AG04449 (cell line): Measurements from ENCODE around the gene MPPED2.

Source experiments
- CTCF ChIA-PET: fragments of 350-600 bp; formaldehyde crosslinking; extraction: SDS; loops from one replicate; lab custom pipeline; 2021; ENCODE audit warnings: antibody characterized with exemption; lab: Yijun Ruan, JAX
- POLR2A ChIA-PET: fragments of 400-600, 350-600 bp; formaldehyde crosslinking; extraction: SDS; loops from one replicate; lab custom pipeline; 2020; ENCODE audit warnings: antibody characterized with exemption, inconsistent platforms; lab: Yijun Ruan, JAX
- DNase-seq: peaks from one replicate; pipeline ENCODE4 v3.0.0-alpha.2; 2010; ENCODE audit warnings: low read depth, low spot score
- H3K4me3 ChIP-seq: 2 replicates; pipeline ENCODE4 v1.5.1; 2011; ENCODE audit warnings: low read depth, mild to moderate bottlenecking, control low read depth, low read length
- TF ChIP-seq, protein P1 (sequence below): IDR thresholded peaks from one replicate; pipeline ENCODE4 v1.5.1; 2011; ENCODE audit warnings: mild to moderate bottlenecking, moderate library complexity, low read length, control low read depth, inconsistent platforms; ENCODE audit not compliant: insufficient read depth; ENCODE audit errors: missing control alignments

Gene MPPED2

GRCh38 chr11:30451167-30451566 is 135.0 kb downstream of the MPPED2 start:
- TF ChIP-seq, protein P1, sequence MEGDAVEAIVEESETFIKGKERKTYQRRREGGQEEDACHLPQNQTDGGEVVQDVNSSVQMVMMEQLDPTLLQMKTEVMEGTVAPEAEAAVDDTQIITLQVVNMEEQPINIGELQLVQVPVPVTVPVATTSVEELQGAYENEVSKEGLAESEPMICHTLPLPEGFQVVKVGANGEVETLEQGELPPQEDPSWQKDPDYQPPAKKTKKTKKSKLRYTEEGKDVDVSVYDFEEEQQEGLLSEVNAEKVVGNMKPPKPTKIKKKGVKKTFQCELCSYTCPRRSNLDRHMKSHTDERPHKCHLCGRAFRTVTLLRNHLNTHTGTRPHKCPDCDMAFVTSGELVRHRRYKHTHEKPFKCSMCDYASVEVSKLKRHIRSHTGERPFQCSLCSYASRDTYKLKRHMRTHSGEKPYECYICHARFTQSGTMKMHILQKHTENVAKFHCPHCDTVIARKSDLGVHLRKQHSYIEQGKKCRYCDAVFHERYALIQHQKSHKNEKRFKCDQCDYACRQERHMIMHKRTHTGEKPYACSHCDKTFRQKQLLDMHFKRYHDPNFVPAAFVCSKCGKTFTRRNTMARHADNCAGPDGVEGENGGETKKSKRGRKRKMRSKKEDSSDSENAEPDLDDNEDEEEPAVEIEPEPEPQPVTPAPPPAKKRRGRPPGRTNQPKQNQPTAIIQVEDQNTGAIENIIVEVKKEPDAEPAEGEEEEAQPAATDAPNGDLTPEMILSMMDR: no peak
- DNase-seq: no peak
- ChIA-PET CTCF (interaction anchor here (0.8 kb wide), 1 partner anchor 10 kb away, joined by 3 read pairs; no protein-coding TSS in a partner anchor), POLR2A (no interaction called here)
- no peak overlapping the region for H3K4me3 ChIP-seq

DNA sequence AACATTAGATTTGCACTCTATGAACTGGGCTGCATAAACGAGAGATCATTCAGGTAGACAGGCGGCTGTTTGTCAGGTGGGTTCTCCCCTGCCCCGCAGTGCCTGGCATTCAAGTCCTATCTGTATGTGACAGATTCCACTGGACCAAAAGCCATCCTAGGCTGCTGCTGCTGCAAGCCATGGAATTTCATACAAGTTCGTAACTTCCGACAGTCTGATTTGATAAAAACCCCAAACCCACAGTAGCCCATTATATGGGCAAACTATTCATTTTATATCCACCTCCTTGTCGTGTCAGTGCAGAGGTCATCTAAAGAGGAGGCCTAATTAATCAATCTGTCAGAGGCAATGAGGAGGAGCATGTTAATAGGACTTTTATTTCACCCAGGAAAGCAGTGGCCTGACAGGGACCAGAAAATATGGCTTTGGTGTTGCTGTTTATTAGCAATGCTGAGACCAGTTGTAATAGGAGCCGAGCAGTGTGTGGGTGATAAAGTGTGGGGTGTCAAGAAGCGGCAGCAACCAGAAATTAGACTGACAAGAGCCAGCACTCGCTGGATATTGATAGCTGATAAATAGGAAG is 139.0 kb downstream of the MPPED2 start:
- POLR2A ChIA-PET: no interaction called here
- no peak overlapping the region for H3K4me3 ChIP-seq
- TF ChIP-seq, protein P1: no peak
- no peak for DNase-seq
- CTCF ChIA-PET: no interaction called here

- POLR2A ChIA-PET: no interaction called here
These were observed 139.6 kb downstream of the MPPED2 start for GRCh38 chr11:30446520-30446919.

GRCh38 chr11:30445056-30445455 is 141.1 kb downstream of the MPPED2 start:
- no peak overlapping the region for H3K4me3 ChIP-seq
- POLR2A ChIA-PET: no interaction called here
- no peak for DNase-seq
- TF ChIP-seq, protein P1: no peak
- CTCF ChIA-PET: no interaction called here

More at GRCh38 chr11:30446520-30446919, 139.6 kb downstream of the MPPED2 start:
- no peak overlapping the region for H3K4me3 ChIP-seq
- CTCF ChIA-PET: no interaction called here
- TF ChIP-seq, protein P1: no peak
- no peak for DNase-seq

DNA sequence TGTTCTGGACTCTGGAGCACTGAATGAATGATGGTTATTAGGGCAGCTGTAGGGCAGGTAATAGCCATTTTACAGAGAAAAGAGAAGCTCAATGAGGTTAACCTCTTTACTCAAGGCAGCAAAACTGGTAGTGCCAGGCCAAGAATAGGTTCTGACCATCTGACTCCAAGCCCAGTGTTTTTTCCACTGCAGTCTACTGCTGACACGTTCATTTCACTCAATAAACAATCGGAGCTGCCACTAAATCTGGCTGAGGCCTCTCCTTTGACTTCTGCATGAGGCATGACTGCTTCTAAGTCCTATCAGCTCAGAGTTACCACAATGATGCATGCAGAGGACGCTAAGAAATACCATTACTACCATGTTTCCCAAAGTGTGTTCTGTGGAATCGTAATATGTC is 145.6 kb downstream of the MPPED2 start:
- DNase-seq: no peak
- ChIA-PET POLR2A (no interaction called here), CTCF (no interaction called here)
- TF ChIP-seq, protein P1: no peak
- H3K4me3 ChIP-seq: no peak overlapping the region

DNA sequence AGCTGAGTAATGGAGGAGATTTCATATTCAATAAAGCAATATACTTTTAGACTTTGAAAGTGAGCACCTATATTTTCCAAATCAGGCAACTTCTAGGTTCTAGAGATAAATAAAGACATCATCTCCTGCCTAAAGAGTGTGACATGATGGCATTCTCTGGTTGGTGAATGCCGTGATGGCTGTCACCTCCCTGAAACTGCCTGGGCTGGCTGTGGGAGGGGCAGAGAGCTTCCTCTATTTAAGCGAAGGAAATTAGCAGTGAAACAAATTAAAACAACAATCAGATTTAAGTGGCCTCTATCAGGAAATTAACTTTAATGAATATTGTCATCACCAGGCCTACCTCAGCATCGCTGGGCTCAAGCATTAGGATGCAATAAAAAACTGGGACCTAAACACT is 149.4 kb downstream of the MPPED2 start:
- TF ChIP-seq, protein P1: no peak
- POLR2A ChIA-PET: no interaction called here
- no peak overlapping the region for H3K4me3 ChIP-seq
- DNase-seq: no peak
- CTCF ChIA-PET: no interaction called here
